Endodermal cell (in vitro differentiated cells): ENCODE results near the gene PLA2G12B. TPM values are rescaled to one million over a fixed set of nuclear protein-coding genes. Genes with fewer than 3 reads are reported as not detected.

Experiments used
- DNase-seq: peaks from one replicate; pipeline ENCODE4 v3.0.0-alpha.2; 2017
- H3K27ac ChIP-seq: 2 replicates; pipeline ENCODE4 v1.5.1; 2013; ENCODE audit warnings: mild to moderate bottlenecking, low read depth, low read length, moderate library complexity
- H3K27me3 ChIP-seq: 2 replicates; pipeline ENCODE4 v1.6.1; 2013; ENCODE audit warnings: mild to moderate bottlenecking, low read length, moderate library complexity; ENCODE audit not compliant: insufficient read depth, control insufficient read depth, poor library complexity, severe bottlenecking
- H3K36me3 ChIP-seq: 2 replicates; pipeline ENCODE4 v1.7.0; 2013; ENCODE audit warnings: mild to moderate bottlenecking, low read length, moderate library complexity; ENCODE audit not compliant: control insufficient read depth, insufficient read depth
- H3K4me1 ChIP-seq: one replicate; pipeline ENCODE4 v1.7.0; 2013; ENCODE audit warnings: low read length; ENCODE audit not compliant: control insufficient read depth, insufficient read depth
- H3K4me3 ChIP-seq: 2 replicates; pipeline ENCODE4 v1.5.1; 2013; ENCODE audit warnings: mild to moderate bottlenecking, low read length, moderate library complexity
- H3K9ac ChIP-seq: 2 replicates; pipeline ENCODE4 v1.6.1; 2013; ENCODE audit warnings: mild to moderate bottlenecking, low read length, moderate library complexity; ENCODE audit not compliant: poor library complexity, severe bottlenecking; ENCODE audit errors: extremely low read depth
- H3K9me3 ChIP-seq: 2 replicates; pipeline ENCODE4 v1.6.1; 2013; ENCODE audit warnings: mild to moderate bottlenecking, low read length, moderate library complexity; ENCODE audit not compliant: control insufficient read depth
- H3K27ac Mint-ChIP-seq: 2 replicates; pipeline ENCODE4 v1.8.0; 2020; ENCODE audit warnings: mixed read lengths
- H3K27me3 Mint-ChIP-seq: 2 replicates; pipeline ENCODE4 v1.8.0; 2021; ENCODE audit warnings: mild to moderate bottlenecking, mixed read lengths; ENCODE audit not compliant: insufficient read depth
- H3K36me3 Mint-ChIP-seq: 2 replicates; pipeline ENCODE4 v1.8.0; 2020; ENCODE audit warnings: low read depth, mixed read lengths
- H3K4me1 Mint-ChIP-seq: 2 replicates; pipeline ENCODE4 v1.8.0; 2020; ENCODE audit warnings: mixed read lengths
- H3K4me3 Mint-ChIP-seq: 2 replicates; pipeline ENCODE4 v1.8.0; 2020; ENCODE audit warnings: mild to moderate bottlenecking, moderate library complexity, mixed read lengths
- H3K9me3 Mint-ChIP-seq: 2 replicates; pipeline ENCODE4 v1.8.0; 2020; ENCODE audit warnings: mild to moderate bottlenecking, mixed read lengths
- CTCF ChIP-seq: fragments of 200-600 bp; sonication (generic); conservative IDR thresholded peaks from 2 replicates; pipeline ENCODE4 v1.5.0; 2021; ENCODE audit warnings: antibody characterized with exemption, mild to moderate bottlenecking
- WGBS, 2 experiments: methylation state at CpG; one replicate each; pipeline versions ENCODE4 v1.1.5 to v1.1.7; 2013; ENCODE audit warnings: missing lambda C conversion rate in 2 of 2, mixed read lengths in 1 of 2; ENCODE audit not compliant: insufficient coverage in 1 of 2, insufficient read length in 1 of 2; 5-methylcytosine and 5-hydroxymethylcytosine counted together
- long read RNA-seq, 4 experiments: library from polyadenylated mRNA in 2 of 4; library from RNA in 1 of 4; library from capped mRNA in 1 of 4; stranded (forward) in 3 of 4; unstranded in 1 of 4; transcript quantifications; one replicate each; pipeline ENCODE4 v2.0.0, GENCODE V29; 2020 to 2021; ENCODE audit warnings: inconsistent platforms in 1 of 4
- polyA plus RNA-seq, 2 experiments: library from polyadenylated mRNA; stranded (reverse); fragments of 50-300 nt; gene quantifications; one replicate each; pipeline ENCODE4 v1.2.3, GENCODE V29; 2013
- total RNA-seq, 2 donors: library from RNA; stranded (reverse); fragmentation: NEBNext Ultra II Directional in 1 of 2; extraction: Animal tissue kit (Norgen Biotek cat#: 25700) in 1 of 2; gene quantifications; 2 replicates in 1 of 2; 3 replicates in 1 of 2; pipeline ENCODE4 v1.2.1, GENCODE V29; 2021

The PLA2G12B gene
- under 1 TPM; 0.64 to 0.93 TPM for total RNA-seq
- 0.75 TPM for polyA plus RNA-seq (2013, experiment 1 of 2)
- polyA plus RNA-seq (2013, experiment 2 of 2), result 0.58 TPM
- long read RNA-seq, experiment 1, partial matches to known transcripts, result 0 of 2 reads
- long read RNA-seq, experiment 1, other reads (novel, unspliced or antisense), result 1 of 2 reads
- long read RNA-seq, experiment 2, partial matches to known transcripts, result 3 of 8 reads
- long read RNA-seq, experiment 2, other reads (novel, unspliced or antisense), result 3 of 8 reads
- long read RNA-seq, experiment 3, partial matches to known transcripts, result 0 of 4 reads
- long read RNA-seq, experiment 3, other reads (novel, unspliced or antisense), result 3 of 4 reads
- long read RNA-seq, experiment 4, partial matches to known transcripts, result 0 of 6 reads
- long read RNA-seq, experiment 4, other reads (novel, unspliced or antisense), result 3 of 6 reads

- Mint-ChIP-seq H3K36me3 (no peaks in the 10 kb centered on the region), H3K4me3 (peak within 1 kb of the TSS; percentile 1), H3K27ac (peak within 1 kb of the TSS; percentile 78), H3K27me3 (no peaks in the 10 kb centered on the region), H3K4me1 (peaks cover 28% of the 10 kb centered on the region), H3K9me3 (no peaks in the 10 kb centered on the region)
- H3K36me3 ChIP-seq, result no peaks in the 10 kb centered on the region
- DNase-seq, result no peak
- no peaks in the 10 kb centered on the region for H3K27me3 ChIP-seq
- H3K9me3 ChIP-seq, result peaks cover 5% of the 10 kb centered on the region
- TF ChIP-seq CTCF, result no peak
- H3K4me3 ChIP-seq, result peak within 1 kb of the TSS; percentile 55
- peaks cover 15% of the 10 kb centered on the region for H3K4me1 ChIP-seq
- no peak within 1 kb of the TSS for H3K27ac ChIP-seq
- 89% methylated on average over 7 to 12 of the region's 12 CpGs for WGBS, 2 experiments
- H3K9ac ChIP-seq, result peak within 1 kb of the TSS; percentile 6
Measured at GRCh38 chr10:72954596-72955554, at the start of gene PLA2G12B. Gene PLA2G12B, minus strand, starts transcription at chr10:72954806. Its CDS starts 121 bp downstream, at chr10:72954685.

GRCh38 chr10:73003822-73004221 lies 49.2 kb upstream of the PLA2G12B start:
- no peak for DNase-seq
- no peak overlapping the region for H3K27ac Mint-ChIP-seq
- Histone ChIP-seq H3K4me3 (no peak overlapping the region), H3K9me3 (no peaks in the 10 kb centered on the region), H3K27ac (no peak overlapping the region), H3K4me1 (no peaks in the 10 kb centered on the region), H3K36me3 (peaks cover 13% of the 10 kb centered on the region), H3K27me3 (no peaks in the 10 kb centered on the region), H3K9ac (no peak overlapping the region)
- peaks cover 17% of the 10 kb centered on the region for H3K36me3 Mint-ChIP-seq
- H3K27me3 Mint-ChIP-seq, result no peaks in the 10 kb centered on the region
- H3K4me3 Mint-ChIP-seq, result no peak overlapping the region
- H3K9me3 Mint-ChIP-seq, result no peaks in the 10 kb centered on the region
- peaks cover 2% of the 10 kb centered on the region for H3K4me1 Mint-ChIP-seq
- TF ChIP-seq CTCF, result no peak

- no peak overlapping the region for H3K27ac Mint-ChIP-seq
- no peaks in the 10 kb centered on the region for H3K27me3 Mint-ChIP-seq
- 91 to 95% methylated on average over 3 of the region's 3 CpGs for WGBS, 2 experiments
- H3K9me3 ChIP-seq, result peaks cover 9% of the 10 kb centered on the region
- no peaks in the 10 kb centered on the region for H3K4me1 ChIP-seq
- no peak overlapping the region for H3K4me3 Mint-ChIP-seq
- no peak for DNase-seq
- H3K4me1 Mint-ChIP-seq, result no peaks in the 10 kb centered on the region
- no peak overlapping the region for H3K4me3 ChIP-seq
- H3K9me3 Mint-ChIP-seq, result peaks cover 11% of the 10 kb centered on the region
- no peak overlapping the region for H3K27ac ChIP-seq
- H3K36me3 Mint-ChIP-seq, result peaks cover 9% of the 10 kb centered on the region
- TF ChIP-seq CTCF, result no peak
- H3K27me3 ChIP-seq, result no peaks in the 10 kb centered on the region
- no peaks in the 10 kb centered on the region for H3K36me3 ChIP-seq
- no peak overlapping the region for H3K9ac ChIP-seq
Measured at GRCh38 chr10:73000973-73001372, 46.4 kb upstream of the PLA2G12B start.
